ENCODE results near the gene PDGFC. TPM values are rescaled to one million over a fixed set of nuclear protein-coding genes. Genes with fewer than 3 reads are reported as not detected.

The PDGFC gene
- total and polyA plus RNA-seq, 2 of the 13 experiments (the other 11 are each of a cell fraction or from before 2014, with no cell fraction given): 4.6 to 9.1 TPM

DNA sequence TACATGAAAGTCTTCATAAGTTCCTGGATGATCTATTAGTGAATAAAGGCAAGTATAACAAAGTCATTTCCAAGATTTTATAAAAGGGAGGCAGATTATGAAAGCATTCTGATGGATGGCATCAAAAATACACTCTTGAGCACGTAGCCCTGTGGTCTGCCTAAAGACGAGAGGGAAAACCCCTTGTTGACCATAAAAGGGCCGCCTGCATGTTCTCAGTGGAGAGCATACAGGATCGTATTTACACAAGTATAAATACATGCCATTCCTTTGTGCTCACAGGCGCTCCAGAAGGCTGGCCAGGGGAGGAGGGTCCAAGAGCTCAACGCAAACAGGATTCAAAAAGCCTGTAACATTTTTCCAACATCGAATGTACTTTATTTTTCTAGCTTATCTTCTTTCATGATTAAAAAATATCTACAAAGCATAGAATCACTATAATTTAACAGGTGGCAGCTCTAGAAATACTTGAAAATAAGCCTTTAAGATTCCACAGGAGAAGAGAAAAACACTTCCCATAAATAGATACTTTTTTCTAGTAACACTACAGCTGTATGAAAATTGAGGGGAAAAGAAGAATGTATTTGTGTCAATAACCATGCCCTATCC, 29.6 kb downstream of the PDGFC start (continued):
- TF ChIP-seq, protein P1, sequence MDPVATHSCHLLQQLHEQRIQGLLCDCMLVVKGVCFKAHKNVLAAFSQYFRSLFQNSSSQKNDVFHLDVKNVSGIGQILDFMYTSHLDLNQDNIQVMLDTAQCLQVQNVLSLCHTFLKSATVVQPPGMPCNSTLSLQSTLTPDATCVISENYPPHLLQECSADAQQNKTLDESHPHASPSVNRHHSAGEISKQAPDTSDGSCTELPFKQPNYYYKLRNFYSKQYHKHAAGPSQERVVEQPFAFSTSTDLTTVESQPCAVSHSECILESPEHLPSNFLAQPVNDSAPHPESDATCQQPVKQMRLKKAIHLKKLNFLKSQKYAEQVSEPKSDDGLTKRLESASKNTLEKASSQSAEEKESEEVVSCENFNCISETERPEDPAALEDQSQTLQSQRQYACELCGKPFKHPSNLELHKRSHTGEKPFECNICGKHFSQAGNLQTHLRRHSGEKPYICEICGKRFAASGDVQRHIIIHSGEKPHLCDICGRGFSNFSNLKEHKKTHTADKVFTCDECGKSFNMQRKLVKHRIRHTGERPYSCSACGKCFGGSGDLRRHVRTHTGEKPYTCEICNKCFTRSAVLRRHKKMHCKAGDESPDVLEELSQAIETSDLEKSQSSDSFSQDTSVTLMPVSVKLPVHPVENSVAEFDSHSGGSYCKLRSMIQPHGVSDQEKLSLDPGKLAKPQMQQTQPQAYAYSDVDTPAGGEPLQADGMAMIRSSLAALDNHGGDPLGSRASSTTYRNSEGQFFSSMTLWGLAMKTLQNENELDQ (CRISPR knock-in tag; IDR thresholded peaks at IDR 0.05; ENCODE audit: borderline replicate concordance): no peak
- TF ChIP-seq, protein P2, sequence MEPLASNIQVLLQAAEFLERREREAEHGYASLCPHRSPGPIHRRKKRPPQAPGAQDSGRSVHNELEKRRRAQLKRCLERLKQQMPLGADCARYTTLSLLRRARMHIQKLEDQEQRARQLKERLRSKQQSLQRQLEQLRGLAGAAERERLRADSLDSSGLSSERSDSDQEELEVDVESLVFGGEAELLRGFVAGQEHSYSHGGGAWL (CRISPR knock-in tag; IDR thresholded peaks at IDR 0.05): no peak
- TF ChIP-seq AKNA (CRISPR knock-in tag; IDR thresholded peaks at IDR 0.05; ENCODE audit: borderline replicate concordance): no peak
- TF ChIP-seq MAX (IDR thresholded peaks at IDR 0.05): peak; percentile 71
- no peak for TF ChIP-seq TSC22D2 (CRISPR knock-in tag; IDR thresholded peaks at IDR 0.05; ENCODE audit: borderline replicate concordance)
- no peak for TF ChIP-seq ZNF124 (CRISPR knock-in tag; IDR thresholded peaks at IDR 0.05)
- no peak for TF ChIP-seq ZNF3 (CRISPR knock-in tag; IDR thresholded peaks at IDR 0.05)
- peak; percentile 32; the same call in 1 of the 2 replicates for TF ChIP-seq ZKSCAN8 (CRISPR knock-in tag; IDR thresholded peaks at IDR 0.05; ENCODE audit: borderline replicate concordance)
- TF ChIP-seq, protein P3, sequence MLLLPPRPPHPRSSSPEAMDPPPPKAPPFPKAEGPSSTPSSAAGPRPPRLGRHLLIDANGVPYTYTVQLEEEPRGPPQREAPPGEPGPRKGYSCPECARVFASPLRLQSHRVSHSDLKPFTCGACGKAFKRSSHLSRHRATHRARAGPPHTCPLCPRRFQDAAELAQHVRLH (CRISPR knock-in tag; IDR thresholded peaks at IDR 0.05; ENCODE audit: borderline replicate concordance, low read depth): no peak
- peak; percentile 26; the same call in 1 of the 2 replicates for TF ChIP-seq HOXA5 (CRISPR knock-in tag; IDR thresholded peaks at IDR 0.05)
- peak; percentile 85 for TF ChIP-seq ZNF503 (CRISPR knock-in tag; IDR thresholded peaks at IDR 0.05)
- no peak for TF ChIP-seq MAF1 (CRISPR knock-in tag; IDR thresholded peaks at IDR 0.05; ENCODE audit: borderline replicate concordance)
- peak; percentile 32; the same call in 1 of the 2 replicates for TF ChIP-seq NR2F6 (IDR thresholded peaks at IDR 0.05)
- no peak for TF ChIP-seq NR2F6 (CRISPR knock-in tag; IDR thresholded peaks at IDR 0.05)
- TF ChIP-seq HOXD1 (CRISPR knock-in tag; IDR thresholded peaks at IDR 0.05): no peak
- no peak for TF ChIP-seq ZBTB1 (CRISPR knock-in tag; IDR thresholded peaks at IDR 0.05; ENCODE audit: borderline replicate concordance)
- no peak for TF ChIP-seq CREB1 (IDR thresholded peaks at IDR 0.05)
- TF ChIP-seq CREB1 (CRISPR knock-in tag; IDR thresholded peaks at IDR 0.05): peak; percentile 71; the same call in 1 of the 2 replicates
- no peak for TF ChIP-seq MXD1 (CRISPR knock-in tag; IDR thresholded peaks at IDR 0.05)
- no peak for TF ChIP-seq ZNF615 (CRISPR knock-in tag; IDR thresholded peaks at IDR 0.05; ENCODE audit: borderline replicate concordance)
- TF ChIP-seq MYC (CRISPR knock-in tag; IDR thresholded peaks at IDR 0.05; ENCODE audit: borderline replicate concordance): no peak

Measured in HepG2 (cell line).